HG03469 (cell line): ENCODE results near the gene DHRS12.

Experiments used
- ATAC-seq: cut with Tn5 transposase; IDR thresholded peaks from one replicate; pipeline ENCODE4 v1.9.1; 2021; ENCODE audit warnings: mild to moderate bottlenecking, moderate library complexity, moderate number of reproducible peaks; ENCODE audit not compliant: unreplicated experiment

The DHRS12 gene

DNA sequence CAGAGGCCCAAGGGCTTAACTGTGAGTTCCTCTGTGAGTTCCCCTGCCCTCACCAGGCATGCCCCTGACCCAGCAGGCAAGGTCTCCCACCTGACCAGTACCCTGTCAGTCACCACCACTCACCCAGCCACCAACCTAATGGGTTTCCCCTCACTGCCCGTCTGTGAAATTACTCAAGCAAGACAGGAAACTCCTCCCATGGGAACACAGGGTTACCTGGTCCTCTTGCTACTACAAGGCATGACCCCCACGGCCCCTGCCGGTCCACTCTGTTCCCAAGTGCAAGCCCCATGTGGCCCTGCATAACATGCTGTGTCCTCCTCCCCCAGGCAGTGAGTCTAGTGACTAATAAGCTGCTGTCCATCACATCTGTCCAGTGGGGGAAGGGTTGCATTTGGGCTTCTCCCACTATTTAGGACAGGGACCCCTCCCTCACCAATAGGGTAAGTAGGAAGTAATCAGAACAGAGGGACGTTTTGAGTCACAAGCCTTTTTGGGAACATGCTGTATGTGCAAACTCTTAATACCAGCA, 8.0 kb upstream of the DHRS12 start:
- ATAC-seq = no peak

DNA sequence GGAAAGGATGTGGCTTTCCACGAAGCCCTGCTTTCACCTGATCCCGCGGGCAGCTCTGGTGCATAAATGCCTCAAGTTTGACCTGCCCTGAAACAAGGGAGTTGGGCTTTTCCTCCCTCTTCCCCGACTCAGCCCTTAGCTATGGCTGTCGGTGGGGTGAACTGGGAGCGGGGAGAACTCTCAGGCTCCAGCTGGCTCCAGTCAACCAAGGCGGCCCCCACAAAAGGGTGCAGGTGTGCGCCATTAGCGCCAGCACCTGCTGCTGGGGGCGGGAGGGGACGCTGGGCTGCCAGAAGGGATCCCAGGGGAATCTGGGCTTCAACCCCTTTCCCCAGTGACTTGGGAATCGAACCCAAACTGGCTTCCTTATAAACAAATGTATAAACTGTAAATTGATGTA, 7.1 kb upstream of the DHRS12 start:
- ATAC-seq = no peak

DNA sequence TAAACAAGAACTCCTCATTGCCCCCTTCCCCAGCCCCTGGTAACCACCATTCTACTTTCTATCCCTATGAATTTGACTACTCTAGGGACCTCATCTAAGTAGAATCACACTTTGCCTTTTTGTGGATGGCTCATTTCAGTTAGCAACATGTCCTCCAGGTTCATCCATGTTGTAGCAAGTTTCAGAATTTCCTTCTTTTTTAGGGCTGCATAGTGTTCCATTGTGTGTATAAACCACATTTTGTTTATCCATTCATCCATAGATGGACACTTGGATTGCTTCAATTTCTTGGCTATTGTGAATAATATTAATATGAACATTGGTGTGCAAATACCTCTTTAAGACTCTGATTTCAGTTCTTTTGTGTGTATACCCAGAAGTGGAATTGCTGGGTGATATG, 4.8 kb upstream of the DHRS12 start:
- no peak for ATAC-seq

DNA sequence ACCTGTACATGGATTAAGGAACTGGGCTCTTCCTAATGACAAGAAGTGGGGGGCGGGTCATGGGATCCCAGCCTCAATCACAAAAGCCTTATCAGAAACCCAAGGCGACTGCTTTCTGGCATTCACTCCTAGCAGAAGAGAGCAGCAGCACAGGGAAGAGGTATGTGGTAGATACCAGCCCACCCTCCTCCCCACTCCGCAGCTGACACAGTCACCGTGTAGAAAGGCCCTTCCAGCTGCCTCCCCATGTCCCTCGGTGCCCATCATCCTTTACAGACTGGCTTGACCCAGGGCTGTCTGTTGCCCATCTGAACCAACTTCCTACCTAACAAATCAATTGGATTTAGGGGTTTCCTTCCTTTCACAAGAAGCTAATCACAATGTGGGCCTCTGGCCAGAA, 3.1 kb upstream of the DHRS12 start:
- no peak for ATAC-seq

DNA sequence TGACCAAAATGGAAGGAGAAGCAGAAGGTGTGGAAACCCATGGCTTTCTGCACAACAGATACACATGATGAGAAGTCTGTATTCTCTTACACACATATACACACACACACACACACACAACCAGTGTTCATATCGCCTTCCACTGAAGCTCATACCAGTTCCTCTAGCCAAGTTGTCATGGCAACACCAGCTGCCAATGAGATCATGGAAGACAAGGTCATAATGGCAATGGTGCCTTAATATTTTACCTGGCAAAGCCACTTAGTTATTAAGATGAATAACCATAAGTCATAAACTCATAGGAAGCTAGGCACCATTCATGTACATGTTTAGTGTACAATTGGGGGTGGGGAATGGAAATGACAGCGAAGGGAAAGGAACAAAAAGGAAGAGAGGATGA, 2.6 kb upstream of the DHRS12 start:
- no peak for ATAC-seq

DNA sequence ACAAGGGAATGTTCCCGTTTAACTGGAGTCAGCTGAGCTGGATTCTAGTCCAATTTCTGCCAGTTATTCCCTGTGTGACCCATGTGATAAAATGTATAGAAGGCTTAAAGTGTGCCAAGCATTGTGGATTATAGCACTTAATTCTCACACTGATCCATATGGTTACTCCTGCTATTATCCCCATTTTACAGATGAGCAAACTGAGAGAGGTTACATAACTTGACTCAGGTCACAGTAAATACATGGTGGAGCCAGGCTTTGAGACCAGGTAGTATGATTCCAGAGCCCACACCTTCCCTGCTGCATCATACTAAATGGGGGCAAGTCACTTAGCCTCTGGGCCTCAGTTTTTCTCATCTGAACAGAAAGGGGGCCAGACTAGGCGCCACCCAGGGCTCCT, 2.0 kb upstream of the DHRS12 start:
- no peak for ATAC-seq

DNA sequence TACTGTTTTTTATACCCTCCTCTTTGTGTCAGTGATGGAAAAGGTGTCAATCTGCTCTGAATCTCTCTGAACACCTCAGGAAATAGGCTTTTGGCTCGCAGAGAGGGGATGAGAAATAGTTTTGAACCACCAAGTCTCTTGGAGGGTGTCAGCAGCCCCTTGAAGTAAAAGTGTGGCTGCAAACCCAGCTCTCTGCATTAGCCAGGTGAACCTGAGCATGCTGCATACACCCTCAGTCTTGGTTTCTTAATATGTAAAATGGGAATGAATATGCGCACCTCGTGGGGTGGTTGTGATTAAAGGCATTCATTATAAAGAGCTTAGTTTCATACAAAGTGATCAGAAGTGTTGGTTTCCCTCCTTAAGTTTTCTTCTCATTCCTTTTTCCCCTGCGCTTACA, 1.4 kb upstream of the DHRS12 start:
- ATAC-seq = no peak

DNA sequence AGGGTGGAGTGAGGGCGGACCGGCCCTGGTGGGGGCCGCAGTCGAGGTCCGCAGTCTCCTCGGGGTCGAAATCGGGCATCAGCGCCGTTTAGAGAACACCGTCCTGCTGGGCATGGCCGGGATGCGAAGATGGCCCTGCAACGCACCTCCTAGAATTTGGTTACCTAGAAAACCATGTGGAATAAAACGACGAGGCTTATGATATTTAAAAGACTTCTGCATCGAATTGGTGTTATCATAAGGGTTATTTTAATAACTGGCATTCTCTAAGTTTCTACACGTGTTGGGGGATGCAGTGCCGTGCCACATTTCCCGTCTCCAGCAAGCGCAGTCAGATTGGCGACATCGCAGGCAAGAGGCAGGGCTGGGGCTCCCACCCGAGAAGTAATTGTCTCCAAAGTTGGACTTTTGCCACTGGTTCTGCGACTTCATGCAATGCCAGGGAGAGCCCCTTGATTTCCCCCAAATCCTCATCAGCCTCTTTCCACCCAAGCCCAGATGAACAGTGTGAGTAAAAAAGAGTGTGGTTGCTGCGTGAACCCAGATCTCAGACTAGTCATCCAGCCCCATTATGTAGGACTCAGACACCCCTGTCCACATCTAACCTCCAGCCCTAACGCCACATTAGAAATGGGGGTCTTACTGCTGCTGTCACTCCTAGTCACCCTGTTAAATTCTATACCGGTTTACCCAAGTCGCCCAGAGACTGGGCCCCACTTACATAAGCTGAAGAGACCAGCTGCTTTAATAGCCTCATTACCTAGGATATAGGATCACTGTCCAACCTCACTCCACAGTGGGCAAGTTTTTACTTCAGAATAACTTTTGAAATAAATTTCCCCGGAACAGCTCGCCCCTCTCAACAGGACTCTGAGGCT, 571 bp upstream of the DHRS12 start:
- ATAC-seq = no peak

DNA sequence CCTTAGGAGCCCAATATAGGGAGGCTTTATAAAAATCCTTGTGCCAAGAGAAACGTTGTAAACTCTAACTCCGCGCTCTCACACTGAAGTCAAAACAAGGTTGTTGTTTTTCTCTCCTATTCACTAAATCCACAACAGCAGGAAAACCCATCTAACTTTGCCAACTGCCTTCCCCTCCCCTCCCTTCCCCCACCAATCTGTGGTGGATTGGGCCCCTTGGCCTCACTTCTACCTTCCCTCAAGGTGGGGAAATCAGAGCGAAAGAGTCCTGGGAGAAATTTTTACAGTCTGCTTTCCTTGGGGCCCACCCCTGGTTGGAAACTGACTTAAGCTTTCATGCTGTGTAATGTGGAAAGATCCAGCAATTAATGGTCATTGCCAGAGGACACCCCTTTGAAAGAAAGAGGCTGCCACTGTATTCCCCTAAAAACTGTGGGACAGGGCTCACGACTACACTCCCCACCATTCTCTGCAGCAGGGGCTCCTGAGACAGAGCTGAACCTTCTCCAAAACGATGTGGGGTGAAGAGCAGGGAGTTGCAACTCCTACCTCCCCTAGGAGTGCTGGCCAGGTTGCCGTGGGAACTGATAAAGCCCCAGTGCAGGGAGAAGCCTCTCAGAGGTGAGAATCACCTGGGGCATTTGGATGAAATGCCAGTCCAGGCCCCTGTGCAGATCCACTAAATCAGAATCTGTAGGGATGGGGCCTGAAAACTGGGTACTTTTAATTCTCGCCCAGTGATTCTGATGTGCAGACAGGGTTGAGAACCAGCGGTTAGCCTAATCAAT, 1.1 kb downstream of the DHRS12 start:
- no peak for ATAC-seq

DNA sequence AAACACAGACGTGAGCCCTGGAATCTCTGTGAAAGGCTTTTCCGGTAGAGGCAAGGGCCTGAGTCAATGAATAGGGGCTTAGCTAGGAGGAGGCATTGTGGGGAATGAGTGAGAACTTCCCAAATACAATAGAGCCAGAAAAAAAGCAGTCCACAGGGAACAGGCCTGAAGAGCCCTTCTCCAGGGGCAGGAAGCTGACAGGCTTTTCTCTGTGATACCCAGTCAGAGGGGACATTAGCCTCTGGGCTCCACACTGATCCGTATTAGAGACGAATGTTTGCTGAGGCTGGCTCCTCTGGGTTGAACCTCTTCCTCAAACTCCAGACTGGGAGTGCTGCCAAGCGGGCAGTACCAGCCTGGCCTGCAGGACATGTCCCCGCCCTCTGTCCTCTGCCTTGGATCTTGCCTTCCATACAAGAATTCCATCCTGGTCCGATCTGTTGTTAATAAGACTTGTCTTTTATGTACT, 2.3 kb downstream of the DHRS12 start:
- ATAC-seq = no peak

DNA sequence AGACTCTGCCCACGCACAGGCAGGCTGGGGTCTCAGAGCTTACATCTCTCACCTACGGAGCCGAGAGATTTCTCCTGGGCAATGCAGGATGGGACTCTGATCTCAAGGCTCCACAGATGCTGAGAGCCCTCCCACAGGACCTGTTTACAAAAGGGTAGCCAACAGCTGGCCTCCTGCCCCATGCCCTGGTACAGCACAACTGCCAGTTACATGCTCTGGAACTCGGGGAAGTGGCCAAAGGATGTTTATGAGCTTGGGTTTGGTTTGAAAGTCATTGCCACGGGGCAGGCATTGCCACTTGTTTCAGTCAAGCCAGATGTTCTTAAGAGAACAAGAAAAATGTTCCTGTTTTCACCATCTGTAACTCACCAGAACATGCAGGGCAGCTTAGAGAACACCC, 3.5 kb downstream of the DHRS12 start:
- ATAC-seq = no peak

DNA sequence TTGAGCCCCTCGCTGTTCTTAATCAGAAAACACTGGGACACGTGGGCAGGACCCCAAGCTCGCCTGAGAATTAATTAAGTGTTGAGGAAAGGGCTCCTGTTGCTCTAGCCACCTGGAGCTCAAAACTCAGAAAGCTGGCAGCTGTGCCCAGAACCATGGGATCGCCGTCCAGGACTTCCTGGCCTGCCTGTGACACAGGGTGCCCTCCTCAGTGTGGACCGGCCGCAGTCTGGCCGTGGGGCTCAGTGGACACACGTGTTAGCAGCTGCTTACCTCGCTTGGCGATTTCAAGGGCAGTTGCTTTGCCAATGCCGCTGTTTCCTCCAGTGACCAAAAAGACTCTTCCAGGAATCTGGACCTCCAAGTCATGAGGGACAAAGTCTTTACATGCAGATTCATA, 4.7 kb downstream of the DHRS12 start:
- ATAC-seq = no peak

DNA sequence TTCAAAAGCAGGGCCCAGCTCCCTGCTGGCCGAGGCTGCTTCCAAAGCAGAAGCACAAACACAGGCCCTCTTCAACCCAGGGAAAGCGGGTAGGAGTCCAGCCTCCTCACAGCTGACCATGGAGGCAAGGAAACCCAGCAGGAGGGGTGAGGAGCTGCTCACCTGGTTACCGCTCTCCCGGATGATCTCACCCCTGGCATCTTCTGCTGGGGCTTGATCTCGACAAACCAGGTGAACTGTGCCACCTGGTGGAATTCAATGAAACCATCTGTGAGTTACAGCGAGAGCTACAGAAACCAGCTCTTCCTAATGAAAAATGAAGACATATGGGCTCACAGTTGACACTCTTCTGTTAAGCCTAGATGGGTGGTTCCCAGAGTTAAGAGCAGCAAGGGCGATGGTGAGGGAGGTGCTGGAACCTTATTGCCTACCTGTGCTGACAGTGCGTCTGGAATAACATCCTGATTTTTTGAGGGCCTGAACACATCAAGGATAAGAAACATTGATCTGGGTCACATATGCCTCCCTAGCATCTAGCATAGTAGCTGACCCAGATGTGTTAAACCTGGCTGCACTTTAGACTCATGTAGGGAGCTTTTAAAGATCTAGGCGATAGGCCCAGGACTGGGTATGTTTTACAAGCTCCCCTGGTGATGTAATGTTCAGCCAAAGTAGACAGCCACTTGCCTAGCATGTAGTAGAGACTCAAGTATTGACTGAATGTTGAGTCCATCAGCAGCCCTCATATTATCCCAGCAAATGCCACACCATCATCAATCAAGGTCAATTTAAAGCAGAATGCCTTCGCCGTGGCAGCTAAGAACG, 6.1 kb downstream of the DHRS12 start:
- peak; percentile 35 for ATAC-seq

DNA sequence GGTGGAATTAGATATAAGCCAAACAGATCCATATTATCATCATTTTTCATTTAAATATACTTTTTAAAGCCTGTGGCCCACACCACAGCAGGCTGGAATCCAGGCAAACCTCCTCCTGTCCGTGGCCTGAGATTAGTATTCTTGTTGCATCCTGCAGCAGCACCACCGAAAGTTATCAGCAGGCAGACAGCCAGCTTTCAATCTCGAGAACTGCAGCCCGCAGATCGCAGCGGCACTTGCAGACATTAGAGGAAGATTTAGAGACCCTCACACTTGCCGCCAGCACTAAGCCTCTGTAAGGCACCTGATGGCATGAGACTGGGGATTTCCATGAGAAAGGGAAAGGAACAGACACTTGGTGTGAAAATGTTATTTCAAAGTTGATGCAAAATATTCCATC, 7.4 kb downstream of the DHRS12 start:
- no peak for ATAC-seq

DNA sequence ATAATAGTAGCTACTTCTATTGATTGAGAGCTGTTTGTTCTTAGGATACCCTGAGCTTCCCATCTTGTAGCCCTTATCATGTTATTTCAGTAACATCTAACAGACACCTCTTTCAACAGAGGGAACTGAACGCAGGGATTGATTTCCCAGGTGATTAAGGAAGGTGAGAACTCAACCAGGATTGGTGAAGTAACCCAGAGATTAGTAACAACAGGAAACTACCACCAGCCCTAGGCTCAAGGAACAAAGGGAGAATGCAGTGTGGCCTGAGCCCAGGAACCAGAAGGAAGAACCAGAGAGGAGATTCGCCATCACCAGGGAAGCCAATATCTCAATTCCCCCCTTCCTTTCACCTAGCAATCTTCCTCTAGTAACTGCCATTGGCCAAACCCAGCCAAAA, 8.5 kb downstream of the DHRS12 start:
- no peak for ATAC-seq

DNA sequence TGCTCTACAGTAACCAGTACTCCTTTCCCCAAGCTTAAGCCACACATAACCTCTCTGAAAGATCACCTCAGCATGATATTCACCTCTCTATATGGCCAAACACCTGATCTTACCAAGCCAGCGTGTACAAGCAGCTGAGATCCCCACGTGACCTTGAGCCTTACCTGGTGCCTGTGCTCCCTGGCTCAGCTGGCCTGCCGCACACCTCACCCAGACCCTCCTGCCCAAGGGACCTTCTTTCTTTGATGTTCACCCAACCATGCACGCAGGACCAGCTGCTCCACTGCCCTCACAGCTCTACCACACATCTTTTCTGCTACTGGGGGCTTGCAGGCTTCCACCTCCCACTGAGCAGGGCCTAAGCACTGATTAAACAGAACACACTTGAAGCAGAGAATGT, 9.0 kb downstream of the DHRS12 start:
- no peak for ATAC-seq

DNA sequence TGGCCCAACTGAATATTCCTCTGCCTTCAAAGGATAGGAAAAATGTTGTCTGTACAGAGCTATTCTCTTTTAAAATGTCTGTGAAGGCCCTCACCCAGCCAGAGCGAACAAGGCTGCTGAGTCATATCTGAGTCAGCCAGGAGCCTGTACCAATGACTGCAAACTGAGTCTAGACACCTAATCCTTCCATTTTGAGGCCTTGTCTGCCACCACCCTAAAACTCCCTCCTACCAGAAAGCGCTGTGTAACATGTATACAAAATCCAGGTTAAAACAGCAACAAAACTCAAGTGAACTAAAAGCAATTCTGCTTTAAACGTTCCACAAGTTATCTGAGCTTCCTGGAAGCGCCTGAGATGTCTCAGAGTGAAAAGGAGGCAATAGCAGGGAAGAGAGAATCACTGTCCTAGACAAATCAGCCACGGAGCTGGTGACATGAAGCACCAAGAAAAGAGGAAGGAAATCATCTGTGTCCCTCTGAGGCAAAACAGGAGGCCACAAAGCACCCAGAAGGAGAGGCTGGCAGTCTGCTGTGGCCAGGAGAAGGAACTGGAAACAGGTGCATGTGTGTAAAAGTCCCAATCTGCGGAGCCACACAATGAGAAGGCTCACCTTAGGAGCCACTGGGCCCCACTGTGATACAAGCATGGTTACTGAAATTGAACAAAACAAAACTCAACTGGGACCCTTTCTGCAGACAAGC, 10.2 kb downstream of the DHRS12 start:
- peak; percentile 39 for ATAC-seq

DNA sequence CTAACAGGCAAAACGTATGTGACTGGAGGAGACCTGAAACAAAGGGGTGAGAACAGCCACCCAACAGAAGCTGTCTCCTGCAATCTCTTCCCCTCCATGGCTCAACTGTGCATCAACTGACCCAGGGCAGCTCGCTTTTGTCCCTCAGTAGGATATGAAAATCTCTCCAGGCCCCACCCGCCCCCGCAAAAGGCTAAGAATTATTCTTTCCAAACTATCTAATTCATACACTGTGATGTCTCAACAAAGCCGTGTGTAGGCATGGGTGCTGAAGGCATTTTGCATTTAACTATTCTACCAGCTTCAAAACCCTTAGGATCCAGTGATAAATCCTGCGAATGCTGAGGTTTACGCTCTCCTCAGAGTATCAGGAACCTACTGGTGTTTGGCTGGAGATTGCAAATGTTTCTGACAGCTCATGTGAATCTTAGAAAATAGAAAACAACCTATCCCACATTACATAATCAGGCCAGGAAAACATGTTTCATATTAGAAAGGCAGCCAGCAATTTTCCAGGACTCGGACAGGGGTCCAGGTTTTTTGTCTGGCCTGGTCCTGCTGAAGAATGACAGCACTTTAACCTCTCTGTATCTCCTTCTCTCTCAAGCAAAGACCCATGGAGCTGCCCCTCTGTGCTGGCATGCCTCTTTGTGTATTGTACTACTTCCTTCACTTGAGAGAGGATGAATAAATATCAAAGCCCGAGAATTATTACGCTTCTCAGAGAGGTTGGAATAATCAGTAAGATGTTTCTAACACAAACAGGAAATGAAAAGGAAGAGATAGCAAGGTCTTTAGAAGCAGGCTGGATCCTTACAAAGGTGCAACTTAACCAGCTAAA, 17.3 kb downstream of the DHRS12 start:
- ATAC-seq = no peak

DNA sequence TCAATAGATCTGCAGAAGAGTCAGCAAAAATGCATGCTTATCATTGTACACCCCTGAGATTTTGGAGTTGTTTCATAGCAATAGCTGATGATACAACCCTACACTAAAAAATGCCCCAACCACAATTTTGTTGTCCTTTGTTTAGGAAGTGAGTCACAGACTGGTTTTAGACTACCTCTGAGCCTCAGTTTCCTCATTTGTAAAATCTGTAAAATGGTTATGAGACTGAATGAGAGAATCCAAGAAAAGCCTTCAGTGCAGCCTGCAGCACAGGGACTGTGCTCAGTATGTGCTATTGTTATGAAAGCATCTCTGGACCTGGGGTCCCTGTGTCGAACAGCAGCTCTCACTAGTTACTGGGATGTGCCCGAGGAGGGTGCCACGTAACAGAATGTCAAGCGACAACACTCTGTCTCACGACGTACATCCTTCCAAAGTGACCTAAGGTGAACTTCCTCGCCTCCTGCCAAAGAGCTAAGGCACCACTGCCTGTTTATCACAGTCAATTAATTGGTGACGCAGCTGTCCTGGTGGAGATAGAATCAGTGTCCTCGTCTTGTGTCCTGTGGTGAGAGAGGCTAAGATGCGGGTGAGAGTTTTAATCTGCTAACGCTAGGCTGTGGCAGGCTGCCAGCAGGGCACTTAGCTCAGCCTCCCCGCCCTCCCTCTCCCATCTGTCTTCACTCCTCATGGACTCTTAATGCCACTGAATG, 18.1 kb downstream of the DHRS12 start:
- ATAC-seq = no peak
